HCT116 (cell line): ENCODE measurements around the gene SPR.

Experiments used
- CTCF ChIP-seq, 3 experiments: fragments of 200-600 bp in 1 of 3; sonication (generic) in 1 of 3; IDR thresholded peaks in 2 of 3; conservative IDR thresholded peaks in 1 of 3; 2 replicates each; pipeline ENCODE4 v1.5.1; 2012 to 2017; ENCODE audit warnings: low read depth in 2 of 3, low read length in 2 of 3, antibody characterized with exemption in 1 of 3, borderline replicate concordance in 1 of 3, control low read depth in 1 of 3, mild to moderate bottlenecking in 1 of 3, mixed read lengths in 1 of 3, mixed run types in 1 of 3, moderate library complexity in 1 of 3; ENCODE audit not compliant: insufficient read depth in 1 of 3
- EZH2 ChIP-seq: fragments of 200-600 bp; sonication (generic); IDR thresholded peaks from 2 replicates; pipeline ENCODE4 v1.6.1; 2017; ENCODE audit warnings: antibody characterized with exemption, mixed run types
- JUND ChIP-seq: IDR thresholded peaks from 2 replicates; pipeline ENCODE4 v1.6.1; 2012
- MAX ChIP-seq: IDR thresholded peaks from 2 replicates; pipeline ENCODE4 v1.6.1; 2012
- POLR2A ChIP-seq: IDR thresholded peaks from 2 replicates; pipeline ENCODE4 v1.7.0; 2011; ENCODE audit warnings: borderline replicate concordance; ENCODE audit not compliant: insufficient read depth, insufficient read length; ENCODE audit errors: extremely low read depth
- POLR2AphosphoS5 ChIP-seq: IDR thresholded peaks from 2 replicates; pipeline ENCODE4 v1.6.1; 2011; ENCODE audit warnings: mild to moderate bottlenecking, low read depth, low read length, moderate library complexity
- REST ChIP-seq: IDR thresholded peaks from 2 replicates; pipeline ENCODE4 v1.6.1; 2012; ENCODE audit warnings: low read depth
- YY1 ChIP-seq: IDR thresholded peaks from 2 replicates; pipeline ENCODE4 v1.6.1; 2011; ENCODE audit warnings: low read length, low read depth, moderate library complexity, mild to moderate bottlenecking; ENCODE audit not compliant: insufficient replicate concordance; ENCODE audit errors: extremely low read depth
- ZBTB33 ChIP-seq: IDR thresholded peaks from 2 replicates; pipeline ENCODE4 v1.6.1; 2011; ENCODE audit warnings: mild to moderate bottlenecking, low read length, moderate library complexity; ENCODE audit not compliant: insufficient replicate concordance; ENCODE audit errors: extremely low read depth
- ZNF274 ChIP-seq: fragments of 200-500 bp; sonication (Bioruptor generic); IDR thresholded peaks from 2 replicates; pipeline ENCODE4 v1.6.1; 2014; ENCODE audit warnings: mild to moderate bottlenecking, low read depth, low read length, inconsistent platforms

- TF ChIP-seq YY1 (no peak), POLR2A (no peak), CTCF (IDR thresholded peaks at IDR 0.05 in 2 of 3, conservative IDR thresholded peaks at IDR 0.05 in 1 of 3; ENCODE audit: borderline replicate concordance in 1 of 3, insufficient read depth in 1 of 3, low read depth in 2 of 3, low read length in 2 of 3) (no peak), ZNF274 (no peak), REST (no peak), ZBTB33 (no peak), POLR2AphosphoS5 (no peak), MAX (no peak), JUND (no peak), EZH2 (no peak)
These were observed 45.6 kb downstream of the SPR start for GRCh38 chr2:72932805-72933204.
